ENCODE data around the gene OR7C1. TPM values are rescaled to one million over a fixed set of nuclear protein-coding genes. Genes with fewer than 3 reads are reported as not detected.

Gene OR7C1
- total RNA-seq, 4 donors from 2014 or later = 0.06 TPM; not detected in 2

GRCh38 chr19:14821937-14822336 is 13.0 kb downstream of the OR7C1 start:
- no peak for DNase-seq (ENCODE audit: extremely low spot score)
- Histone ChIP-seq H3K27ac (replicated peaks in 1 of 4) (no peak overlapping the region), H3K4me1 (no peaks in the 10 kb centered on the region), H3K9me3 (peaks cover 0 to 6% (median 2%) of the 10 kb centered on the region in 4 donors), H3K36me3 (no peaks in the 10 kb centered on the region), H3K4me3 (no peak overlapping the region), H3K27me3 (peaks cover 0 to 30% (median 0%) of the 10 kb centered on the region in 4 donors)
- WGBS = 48% methylated on average over 6 of the region's 6 CpGs
- TF ChIP-seq POLR2AphosphoS5 (IDR thresholded peaks at IDR 0.05) (no peak), POLR2A (IDR thresholded peaks at IDR 0.05; ENCODE audit: low read depth) (no peak), EP300 (IDR thresholded peaks at IDR 0.05) (no peak), CTCF (IDR thresholded peaks at IDR 0.05) (no peak)
- intact Hi-C loops (cut with DNase I) = no loop called here

GRCh38 chr19:14818588-14818987 is 16.4 kb downstream of the OR7C1 start:
- H3K4me3 ChIP-seq = no peak overlapping the region
- H3K27ac ChIP-seq (replicated peaks in 1 of 4) = no peak overlapping the region
- no peak for DNase-seq (ENCODE audit: extremely low spot score)
- intact Hi-C loops (cut with DNase I) = no loop called here
- no peaks in the 10 kb centered on the region for H3K36me3 ChIP-seq
- no peaks in the 10 kb centered on the region for H3K4me1 ChIP-seq
- no peaks in the 10 kb centered on the region for H3K9me3 ChIP-seq
- no peak for TF ChIP-seq EP300 (IDR thresholded peaks at IDR 0.05)
- no peak for TF ChIP-seq CTCF (IDR thresholded peaks at IDR 0.05)
- TF ChIP-seq POLR2AphosphoS5 (IDR thresholded peaks at IDR 0.05) = no peak
- TF ChIP-seq POLR2A (IDR thresholded peaks at IDR 0.05; ENCODE audit: low read depth) = no peak
- H3K27me3 ChIP-seq = peaks cover 0 to 10% (median 0%) of the 10 kb centered on the region in 4 donors
- WGBS = 76% methylated on average over 8 of the region's 8 CpGs

GRCh38 chr19:14817052-14817451 is 17.9 kb downstream of the OR7C1 start:
- no peak for DNase-seq (ENCODE audit: extremely low spot score)
- TF ChIP-seq POLR2A (IDR thresholded peaks at IDR 0.05; ENCODE audit: low read depth) (no peak), CTCF (IDR thresholded peaks at IDR 0.05) (no peak), EP300 (IDR thresholded peaks at IDR 0.05) (no peak), POLR2AphosphoS5 (IDR thresholded peaks at IDR 0.05) (no peak)
- intact Hi-C loops (cut with DNase I) = no loop called here
- WGBS = 87% methylated on average over 3 of the region's 3 CpGs
- no peaks in the 10 kb centered on the region for H3K4me1 ChIP-seq
- no peaks in the 10 kb centered on the region for H3K36me3 ChIP-seq
- peaks cover 0 to 6% (median 0%) of the 10 kb centered on the region in 4 donors for H3K27me3 ChIP-seq
- H3K27ac ChIP-seq (replicated peaks in 1 of 4) = no peak overlapping the region
- H3K9me3 ChIP-seq = no peaks in the 10 kb centered on the region
- no peak overlapping the region for H3K4me3 ChIP-seq

GRCh38 chr19:14814982-14815652 is 19.9 kb downstream of the OR7C1 start:
- H3K9me3 ChIP-seq = no peaks in the 10 kb centered on the region
- H3K4me1 ChIP-seq = no peaks in the 10 kb centered on the region
- no peak overlapping the region for H3K4me3 ChIP-seq
- TF ChIP-seq POLR2A (IDR thresholded peaks at IDR 0.05; ENCODE audit: low read depth) (no peak), EP300 (IDR thresholded peaks at IDR 0.05) (no peak)
- intact Hi-C loops (cut with DNase I) = no loop called here
- H3K27me3 ChIP-seq = no peaks in the 10 kb centered on the region
- H3K27ac ChIP-seq (replicated peaks in 1 of 4) = no peak overlapping the region
- no peak for DNase-seq (ENCODE audit: extremely low spot score)
- 58% methylated on average over 2 of the region's 2 CpGs for WGBS
- H3K36me3 ChIP-seq = no peaks in the 10 kb centered on the region

- no peaks in the 10 kb centered on the region for H3K4me1 ChIP-seq
- no peaks in the 10 kb centered on the region for H3K36me3 ChIP-seq
- no peak overlapping the region for H3K4me3 ChIP-seq
- intact Hi-C loops (cut with DNase I) = no loop called here
- 43% methylated on average over 9 of the region's 9 CpGs for WGBS
- H3K27me3 ChIP-seq = no peaks in the 10 kb centered on the region
- H3K27ac ChIP-seq (replicated peaks in 1 of 4) = no peak overlapping the region
- TF ChIP-seq POLR2A (IDR thresholded peaks at IDR 0.05; ENCODE audit: low read depth) = no peak
- TF ChIP-seq POLR2AphosphoS5 (IDR thresholded peaks at IDR 0.05) = no peak
- TF ChIP-seq CTCF (IDR thresholded peaks at IDR 0.05) = no peak
- no peak for TF ChIP-seq EP300 (IDR thresholded peaks at IDR 0.05)
- no peaks in the 10 kb centered on the region for H3K9me3 ChIP-seq
- no peak for DNase-seq (ENCODE audit: extremely low spot score)
Observed at GRCh38 chr19:14809272-14810057, 25.5 kb downstream of the OR7C1 start.

All from esophagus muscularis mucosa (tissue), 4 donors.